NCI-H345 (cell line): ENCODE results near the gene OPCML.
A peak's percentile ranks its signal among the peaks of the same experiment; 100 is the strongest.

ENCODE experiments used
- DNase-seq: peaks from one replicate; lab custom pipeline; 2025; lab: John Stamatoyannopoulos, UW

The OPCML gene

GRCh38 chr11:133133606-133134005, 398.7 kb downstream of the OPCML start:
- no peak for DNase-seq

- no peak for DNase-seq
Observed at GRCh38 chr11:133133050-133133449, 399.3 kb downstream of the OPCML start.

GRCh38 chr11:133127741-133128140, 404.6 kb downstream of the OPCML start:
- DNase-seq, result no peak

GRCh38 chr11:133123796-133124195, 408.5 kb downstream of the OPCML start:
- no peak for DNase-seq

- DNase-seq, result no peak
Observed at GRCh38 chr11:133123366-133123765, 408.9 kb downstream of the OPCML start.

GRCh38 chr11:133122256-133122655, 410.0 kb downstream of the OPCML start:
- no peak for DNase-seq

GRCh38 chr11:133118563-133119268, 413.6 kb downstream of the OPCML start:
- DNase-seq, result no peak

GRCh38 chr11:133115099-133115498, 417.2 kb downstream of the OPCML start:
- no peak for DNase-seq

DNA sequence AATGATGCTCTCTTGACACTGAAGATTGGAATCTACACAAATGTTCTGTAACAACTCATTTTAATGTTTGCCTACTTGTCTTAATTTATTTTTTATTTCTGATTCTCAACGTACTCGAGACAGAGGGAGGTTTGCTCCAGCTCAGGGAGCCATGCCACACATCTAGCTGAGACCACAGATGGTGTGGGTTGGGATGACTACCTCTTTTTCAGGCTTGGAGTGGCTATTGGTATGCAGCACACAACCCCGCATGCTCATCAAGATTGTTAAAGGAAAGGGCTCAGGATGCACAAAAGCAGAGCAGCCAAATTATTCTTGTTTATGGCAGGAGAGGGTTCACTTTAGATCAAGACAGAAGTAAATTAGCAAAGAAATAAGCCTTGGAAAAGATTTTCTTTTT, 424.5 kb downstream of the OPCML start:
- DNase-seq, result no peak

- DNase-seq, result no peak
Observed at GRCh38 chr11:133107136-133107535, 425.2 kb downstream of the OPCML start.

DNA sequence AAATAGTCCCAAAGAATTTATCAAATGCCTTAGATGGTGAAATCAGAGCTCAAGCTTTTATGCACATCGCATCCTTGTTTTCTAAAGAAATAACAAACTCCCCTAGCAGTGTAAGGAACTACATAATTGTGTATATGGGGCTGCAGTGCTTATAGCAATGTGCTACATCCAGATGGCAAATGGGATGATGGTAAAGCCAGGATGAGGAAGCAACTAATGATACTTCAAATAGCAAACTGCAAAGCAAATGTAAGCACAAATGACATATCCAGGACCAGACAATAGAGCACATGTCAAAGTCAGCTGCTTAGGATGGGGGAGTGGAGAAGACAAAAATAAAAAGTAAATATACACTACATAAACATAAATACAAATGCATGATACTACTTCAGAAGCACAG, 425.9 kb downstream of the OPCML start:
- peak; percentile 35 for DNase-seq

DNA sequence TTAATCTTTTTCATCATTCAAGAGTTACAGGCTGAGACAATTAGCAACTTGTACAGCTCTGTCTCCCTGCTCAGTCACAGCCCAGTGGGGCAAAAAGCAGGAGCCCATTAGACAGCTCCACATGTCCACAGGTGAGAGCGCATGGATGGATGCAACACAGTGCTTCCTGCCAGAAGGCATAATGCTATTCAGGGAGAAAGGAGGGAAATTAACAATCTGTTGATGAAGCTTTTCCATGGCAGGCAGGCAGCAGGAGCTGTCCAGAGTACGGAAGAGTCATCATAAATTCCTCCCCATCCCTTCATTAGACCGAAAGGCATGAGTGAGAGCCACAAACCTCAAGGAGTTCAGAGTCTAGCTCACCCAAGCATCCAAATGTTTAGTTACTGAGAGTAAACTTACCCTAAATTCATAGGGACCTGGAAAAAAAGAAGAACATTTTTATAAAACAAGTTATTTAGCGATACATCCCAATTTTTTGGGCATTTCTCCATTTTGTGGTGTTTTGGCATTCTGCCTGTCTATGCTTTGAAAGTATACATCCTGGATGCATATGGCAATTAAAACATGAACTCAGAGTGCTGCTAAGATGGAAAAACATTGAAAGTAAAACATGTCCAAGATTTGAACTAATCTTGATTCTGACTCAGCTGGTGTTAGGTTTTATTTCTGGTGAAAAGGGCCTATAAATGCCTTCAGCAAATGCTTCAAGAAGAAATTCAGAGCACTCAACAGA, 428.1 kb downstream of the OPCML start:
- no peak for DNase-seq

- DNase-seq, result no peak
Observed at GRCh38 chr11:133096981-133097380, 435.3 kb downstream of the OPCML start.

GRCh38 chr11:133086518-133086917, 445.8 kb downstream of the OPCML start:
- no peak for DNase-seq

GRCh38 chr11:133082841-133083488, 449.3 kb downstream of the OPCML start:
- DNase-seq, result peak; percentile 86

- peak; percentile 41 for DNase-seq
Observed at GRCh38 chr11:133082453-133082781, 449.9 kb downstream of the OPCML start.

- peak; percentile 27 for DNase-seq
Observed at GRCh38 chr11:133081730-133082452, 450.4 kb downstream of the OPCML start.

DNA sequence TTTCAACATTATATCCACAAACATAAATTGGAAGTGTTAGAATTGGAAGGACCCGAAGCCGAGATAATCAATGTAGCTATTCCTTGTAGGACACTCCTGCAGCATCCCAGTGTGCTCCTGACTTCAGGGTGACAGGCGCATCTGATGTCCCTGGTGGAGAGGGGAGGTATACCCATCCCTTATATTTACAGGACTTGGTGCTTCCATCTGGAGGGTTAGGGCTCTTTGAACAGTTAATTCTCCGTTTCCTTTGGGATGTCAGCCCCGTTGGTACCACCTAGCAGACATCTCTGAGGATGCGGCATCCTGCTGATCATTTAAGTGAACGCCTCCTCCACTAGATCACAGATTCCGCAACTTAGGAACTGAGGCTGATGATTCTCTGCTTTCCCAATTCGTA, 451.3 kb downstream of the OPCML start:
- peak; percentile 8 for DNase-seq

GRCh38 chr11:133078591-133079404, 453.5 kb downstream of the OPCML start:
- DNase-seq, result peak; percentile 56

DNA sequence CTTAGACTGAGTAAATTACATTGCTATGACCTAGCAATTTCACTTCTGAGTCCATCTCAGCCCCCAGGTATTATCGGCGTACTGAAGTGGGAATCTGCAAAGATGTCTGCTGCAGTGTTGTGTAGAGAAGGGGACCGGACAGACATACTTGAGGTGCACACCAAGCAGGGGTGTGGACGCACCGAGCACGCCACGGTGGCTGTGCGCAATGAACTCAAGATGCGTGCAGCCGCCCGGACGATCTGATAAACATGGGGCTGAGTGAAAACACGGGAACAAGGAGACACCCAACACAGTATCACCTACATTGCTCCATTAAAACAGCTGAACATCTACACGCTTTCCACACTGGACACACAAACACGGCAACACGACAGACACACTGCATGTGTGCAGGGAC, 454.3 kb downstream of the OPCML start:
- DNase-seq, result no peak

GRCh38 chr11:133075351-133075750, 456.9 kb downstream of the OPCML start:
- DNase-seq, result no peak
